HepG2 (cell line): Measurements from ENCODE around the gene ENO1. TPM values are rescaled to one million over a fixed set of nuclear protein-coding genes. Genes with fewer than 3 reads are reported as not detected.

Experiments
- ATF4 ChIP-seq, 2 experiments: fragments of 450-650 bp in 1 of 2; sonication (generic) in 1 of 2; formaldehyde crosslinking; IDR thresholded peaks; 2 replicates each; pipeline versions ENCODE4 v1.5.0 to v1.8.0; 2020 to 2022; ENCODE audit warnings: mild to moderate bottlenecking in 1 of 2, missing genetic modification reagents in 1 of 2
- BORCS8-MEF2B ChIP-seq: sonication (generic); formaldehyde crosslinking; IDR thresholded peaks from 2 replicates; pipeline ENCODE4 v1.8.0; 2022; ENCODE audit warnings: mild to moderate bottlenecking, missing genetic modification reagents
- DPF2 ChIP-seq: sonication (generic); formaldehyde crosslinking; IDR thresholded peaks from 2 replicates; pipeline ENCODE4 v1.4.0; 2020; ENCODE audit warnings: mild to moderate bottlenecking, low read depth, missing genetic modification reagents, borderline replicate concordance
- FOXK1 ChIP-seq: sonication (generic); formaldehyde crosslinking; IDR thresholded peaks from 2 replicates; pipeline ENCODE4 v1.4.0; 2020; ENCODE audit warnings: low read depth, missing genetic modification reagents, borderline replicate concordance
- GABPA ChIP-seq, 2 experiments: IDR thresholded peaks; 2 replicates each; pipeline ENCODE4 v1.6.1; 2011 to 2016; ENCODE audit warnings: low read depth in 2 of 2, low read length in 1 of 2, missing biosample characterization in 1 of 2, missing genetic modification characterization in 1 of 2
- HNRNPH1 ChIP-seq: fragments of 200-400 bp; formaldehyde crosslinking; optimal IDR thresholded peaks from 2 replicates; pipeline ENCODE3; 2017; ENCODE audit warnings: mild to moderate bottlenecking, low read depth, low read length
- HOXA3 ChIP-seq: sonication (generic); formaldehyde crosslinking; IDR thresholded peaks from 2 replicates; pipeline ENCODE4 v1.5.0; 2020; ENCODE audit warnings: missing genetic modification reagents
- MAFF ChIP-seq: IDR thresholded peaks from 2 replicates; pipeline ENCODE4 v1.6.1; 2011; ENCODE audit warnings: low read depth, low read length, improper control_type of control experiment
- MAFG ChIP-seq: sonication (generic); formaldehyde crosslinking; IDR thresholded peaks from 2 replicates; pipeline ENCODE4 v1.5.1; 2020; ENCODE audit warnings: mild to moderate bottlenecking, missing genetic modification reagents
- PITX1 ChIP-seq: sonication (generic); formaldehyde crosslinking; IDR thresholded peaks from 2 replicates; pipeline ENCODE4 v1.5.1; 2020; ENCODE audit warnings: mild to moderate bottlenecking, missing genetic modification reagents
- RXRB ChIP-seq: IDR thresholded peaks from 2 replicates; pipeline ENCODE4 v1.6.1; 2016; ENCODE audit warnings: borderline replicate concordance, missing genetic modification reagents, missing compliant biosample characterization
- SCMH1 ChIP-seq: sonication (generic); formaldehyde crosslinking; IDR thresholded peaks from 2 replicates; pipeline ENCODE4 v1.9.0; 2021; ENCODE audit warnings: missing genetic modification reagents, mild to moderate bottlenecking, borderline replicate concordance
- SMAD9 ChIP-seq: sonication (generic); formaldehyde crosslinking; IDR thresholded peaks from 2 replicates; pipeline ENCODE4 v1.5.1; 2020; ENCODE audit warnings: mild to moderate bottlenecking, missing genetic modification reagents
- SOX5 ChIP-seq: IDR thresholded peaks from 2 replicates; pipeline ENCODE4 v1.6.1; 2016; ENCODE audit warnings: borderline replicate concordance
- TEAD3 ChIP-seq: optimal IDR thresholded peaks from 2 replicates; pipeline ENCODE3; 2016; ENCODE audit warnings: borderline replicate concordance
- WIZ ChIP-seq: sonication (generic); formaldehyde crosslinking; IDR thresholded peaks from 2 replicates; pipeline ENCODE4 v1.5.1; 2020; ENCODE audit warnings: mild to moderate bottlenecking, missing genetic modification reagents
- ZMYM2 ChIP-seq: sonication (generic); formaldehyde crosslinking; IDR thresholded peaks from 2 replicates; pipeline ENCODE4 v1.8.0; 2022; ENCODE audit warnings: mild to moderate bottlenecking, missing genetic modification reagents
- ZNF510 ChIP-seq: sonication (generic); formaldehyde crosslinking; IDR thresholded peaks from 2 replicates; pipeline ENCODE4 v1.4.0; 2020; ENCODE audit warnings: low read depth, mild to moderate bottlenecking, missing genetic modification reagents
- polyA plus RNA-seq, 8 experiments: library from polyadenylated mRNA; depleted of rRNA in 3 of 8; stranded (reverse) in 7 of 8; unstranded in 1 of 8; fragments of >200 nt; fragmentation: Illumina TruSeq in 4 of 8; extraction: Trizol in 4 of 8; gene quantifications; 2 replicates each; pipeline versions ENCODE4 v1.2.1 to v1.2.3, GENCODE V29; 2011 to 2016; ENCODE audit warnings: low read depth in 4 of 8, missing spikeins in 1 of 8, mixed read lengths in 1 of 8; ENCODE audit not compliant: insufficient read depth in 1 of 8
- total RNA-seq, 5 experiments: library from RNA; depleted of rRNA; stranded (reverse); fragments of >200 nt; fragmentation: Illumina TruSeq; extraction: Trizol; gene quantifications; 2 replicates each; pipeline ENCODE4 v1.2.3, GENCODE V29; 2016; ENCODE audit warnings: low read depth in 1 of 5
- TF ChIP-seq, protein P1 (sequence below): IDR thresholded peaks from 2 replicates; pipeline ENCODE4 v1.4.0; 2020; ENCODE audit warnings: mild to moderate bottlenecking, missing genetic modification reagents
- TF ChIP-seq, protein P2 (sequence below): sonication (generic); formaldehyde crosslinking; IDR thresholded peaks from 2 replicates; pipeline ENCODE4 v1.4.0; 2020; ENCODE audit warnings: mild to moderate bottlenecking, missing genetic modification reagents, borderline replicate concordance

ENO1 gene
- total and polyA plus RNA-seq, 2 of the 13 experiments (the other 11 are each of a cell fraction or from before 2014, with no cell fraction given), result 1,559 to 3,103 TPM

- TF ChIP-seq, protein P1, sequence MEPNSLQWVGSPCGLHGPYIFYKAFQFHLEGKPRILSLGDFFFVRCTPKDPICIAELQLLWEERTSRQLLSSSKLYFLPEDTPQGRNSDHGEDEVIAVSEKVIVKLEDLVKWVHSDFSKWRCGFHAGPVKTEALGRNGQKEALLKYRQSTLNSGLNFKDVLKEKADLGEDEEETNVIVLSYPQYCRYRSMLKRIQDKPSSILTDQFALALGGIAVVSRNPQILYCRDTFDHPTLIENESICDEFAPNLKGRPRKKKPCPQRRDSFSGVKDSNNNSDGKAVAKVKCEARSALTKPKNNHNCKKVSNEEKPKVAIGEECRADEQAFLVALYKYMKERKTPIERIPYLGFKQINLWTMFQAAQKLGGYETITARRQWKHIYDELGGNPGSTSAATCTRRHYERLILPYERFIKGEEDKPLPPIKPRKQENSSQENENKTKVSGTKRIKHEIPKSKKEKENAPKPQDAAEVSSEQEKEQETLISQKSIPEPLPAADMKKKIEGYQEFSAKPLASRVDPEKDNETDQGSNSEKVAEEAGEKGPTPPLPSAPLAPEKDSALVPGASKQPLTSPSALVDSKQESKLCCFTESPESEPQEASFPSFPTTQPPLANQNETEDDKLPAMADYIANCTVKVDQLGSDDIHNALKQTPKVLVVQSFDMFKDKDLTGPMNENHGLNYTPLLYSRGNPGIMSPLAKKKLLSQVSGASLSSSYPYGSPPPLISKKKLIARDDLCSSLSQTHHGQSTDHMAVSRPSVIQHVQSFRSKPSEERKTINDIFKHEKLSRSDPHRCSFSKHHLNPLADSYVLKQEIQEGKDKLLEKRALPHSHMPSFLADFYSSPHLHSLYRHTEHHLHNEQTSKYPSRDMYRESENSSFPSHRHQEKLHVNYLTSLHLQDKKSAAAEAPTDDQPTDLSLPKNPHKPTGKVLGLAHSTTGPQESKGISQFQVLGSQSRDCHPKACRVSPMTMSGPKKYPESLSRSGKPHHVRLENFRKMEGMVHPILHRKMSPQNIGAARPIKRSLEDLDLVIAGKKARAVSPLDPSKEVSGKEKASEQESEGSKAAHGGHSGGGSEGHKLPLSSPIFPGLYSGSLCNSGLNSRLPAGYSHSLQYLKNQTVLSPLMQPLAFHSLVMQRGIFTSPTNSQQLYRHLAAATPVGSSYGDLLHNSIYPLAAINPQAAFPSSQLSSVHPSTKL (CRISPR knock-in tag), result peak; percentile 33; the same call in 1 of the 2 replicates
- TF ChIP-seq, protein P2, sequence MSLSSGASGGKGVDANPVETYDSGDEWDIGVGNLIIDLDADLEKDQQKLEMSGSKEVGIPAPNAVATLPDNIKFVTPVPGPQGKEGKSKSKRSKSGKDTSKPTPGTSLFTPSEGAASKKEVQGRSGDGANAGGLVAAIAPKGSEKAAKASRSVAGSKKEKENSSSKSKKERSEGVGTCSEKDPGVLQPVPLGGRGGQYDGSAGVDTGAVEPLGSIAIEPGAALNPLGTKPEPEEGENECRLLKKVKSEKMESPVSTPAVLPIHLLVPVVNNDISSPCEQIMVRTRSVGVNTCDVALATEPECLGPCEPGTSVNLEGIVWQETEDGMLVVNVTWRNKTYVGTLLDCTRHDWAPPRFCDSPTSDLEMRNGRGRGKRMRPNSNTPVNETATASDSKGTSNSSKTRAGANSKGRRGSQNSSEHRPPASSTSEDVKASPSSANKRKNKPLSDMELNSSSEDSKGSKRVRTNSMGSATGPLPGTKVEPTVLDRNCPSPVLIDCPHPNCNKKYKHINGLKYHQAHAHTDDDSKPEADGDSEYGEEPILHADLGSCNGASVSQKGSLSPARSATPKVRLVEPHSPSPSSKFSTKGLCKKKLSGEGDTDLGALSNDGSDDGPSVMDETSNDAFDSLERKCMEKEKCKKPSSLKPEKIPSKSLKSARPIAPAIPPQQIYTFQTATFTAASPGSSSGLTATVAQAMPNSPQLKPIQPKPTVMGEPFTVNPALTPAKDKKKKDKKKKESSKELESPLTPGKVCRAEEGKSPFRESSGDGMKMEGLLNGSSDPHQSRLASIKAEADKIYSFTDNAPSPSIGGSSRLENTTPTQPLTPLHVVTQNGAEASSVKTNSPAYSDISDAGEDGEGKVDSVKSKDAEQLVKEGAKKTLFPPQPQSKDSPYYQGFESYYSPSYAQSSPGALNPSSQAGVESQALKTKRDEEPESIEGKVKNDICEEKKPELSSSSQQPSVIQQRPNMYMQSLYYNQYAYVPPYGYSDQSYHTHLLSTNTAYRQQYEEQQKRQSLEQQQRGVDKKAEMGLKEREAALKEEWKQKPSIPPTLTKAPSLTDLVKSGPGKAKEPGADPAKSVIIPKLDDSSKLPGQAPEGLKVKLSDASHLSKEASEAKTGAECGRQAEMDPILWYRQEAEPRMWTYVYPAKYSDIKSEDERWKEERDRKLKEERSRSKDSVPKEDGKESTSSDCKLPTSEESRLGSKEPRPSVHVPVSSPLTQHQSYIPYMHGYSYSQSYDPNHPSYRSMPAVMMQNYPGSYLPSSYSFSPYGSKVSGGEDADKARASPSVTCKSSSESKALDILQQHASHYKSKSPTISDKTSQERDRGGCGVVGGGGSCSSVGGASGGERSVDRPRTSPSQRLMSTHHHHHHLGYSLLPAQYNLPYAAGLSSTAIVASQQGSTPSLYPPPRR (CRISPR knock-in tag), result no peak
- no peak for TF ChIP-seq BORCS8-MEF2B
- TF ChIP-seq DPF2 (CRISPR knock-in tag), result no peak
- TF ChIP-seq HNRNPH1, result no peak
- TF ChIP-seq SOX5 (CRISPR knock-in tag), result peak; percentile 61; the same call in 1 of the 2 replicates
- no peak for TF ChIP-seq WIZ (CRISPR knock-in tag)
- no peak for TF ChIP-seq PITX1 (CRISPR knock-in tag)
- TF ChIP-seq SMAD9 (CRISPR knock-in tag), result no peak
- no peak for TF ChIP-seq ATF4 (CRISPR knock-in tag; IDR thresholded peaks at IDR 0.05)
- TF ChIP-seq TEAD3 (CRISPR knock-in tag), result peak; percentile 9
- TF ChIP-seq SCMH1 (CRISPR knock-in tag), result no peak
- no peak for TF ChIP-seq MAFG (CRISPR knock-in tag)
- no peak for TF ChIP-seq GABPA (IDR thresholded peaks at IDR 0.05; ENCODE audit: low read depth, low read length)
- peak; percentile 65 for TF ChIP-seq GABPA (CRISPR knock-in tag; IDR thresholded peaks at IDR 0.05; ENCODE audit: low read depth)
- TF ChIP-seq ZMYM2 (CRISPR knock-in tag), result no peak
- no peak for TF ChIP-seq MAFF
- no peak for TF ChIP-seq HOXA3 (CRISPR knock-in tag)
- 0 out of 2 replicates have a peak, but pooled peaks have one; percentile 9 for TF ChIP-seq RXRB
- TF ChIP-seq FOXK1 (CRISPR knock-in tag), result 0 out of 2 replicates have a peak, but pooled peaks have one; percentile 33
- TF ChIP-seq ZNF510, result no peak
Observed at GRCh38 chr1:8908388-8909151, 30.1 kb upstream of the ENO1 start (continued).
